WERI-Rb-1 (cell line): ENCODE measurements around the gene RMND1.

Experiments
- DNase-seq: peaks from one replicate; pipeline ENCODE4 v3.0.0-alpha.2; 2020
- H3K27ac ChIP-seq: fragments of 250-450 bp; sonication (Bioruptor Pico); 2 replicates; pipeline ENCODE4 v1.5.1; 2020; ENCODE audit warnings: mild to moderate bottlenecking, moderate library complexity
- H3K27me3 ChIP-seq: fragments of 250-450 bp; sonication (Bioruptor Pico); 2 replicates; pipeline ENCODE4 v1.5.1; 2021; ENCODE audit warnings: mild to moderate bottlenecking, low read depth, moderate library complexity; ENCODE audit not compliant: insufficient read depth, severe bottlenecking
- H3K36me3 ChIP-seq: fragments of 250-450 bp; sonication (Bioruptor Pico); 2 replicates; pipeline ENCODE4 v1.5.1; 2020; ENCODE audit warnings: mild to moderate bottlenecking, moderate library complexity
- H3K4me3 ChIP-seq: 2 replicates; pipeline ENCODE4 v1.5.1; 2011; ENCODE audit warnings: low read depth, mild to moderate bottlenecking, control low read depth, low read length
- H3K9me3 ChIP-seq: fragments of 250-450 bp; sonication (Bioruptor Pico); 2 replicates; pipeline ENCODE4 v1.5.1; 2021; ENCODE audit warnings: mild to moderate bottlenecking, moderate library complexity; ENCODE audit not compliant: severe bottlenecking
- TF ChIP-seq, protein P1 (sequence below): IDR thresholded peaks from 2 replicates; pipeline ENCODE4 v1.5.1; 2011; ENCODE audit warnings: low read depth, mild to moderate bottlenecking, control low read depth, inconsistent platforms, low read length

The RMND1 gene

DNA sequence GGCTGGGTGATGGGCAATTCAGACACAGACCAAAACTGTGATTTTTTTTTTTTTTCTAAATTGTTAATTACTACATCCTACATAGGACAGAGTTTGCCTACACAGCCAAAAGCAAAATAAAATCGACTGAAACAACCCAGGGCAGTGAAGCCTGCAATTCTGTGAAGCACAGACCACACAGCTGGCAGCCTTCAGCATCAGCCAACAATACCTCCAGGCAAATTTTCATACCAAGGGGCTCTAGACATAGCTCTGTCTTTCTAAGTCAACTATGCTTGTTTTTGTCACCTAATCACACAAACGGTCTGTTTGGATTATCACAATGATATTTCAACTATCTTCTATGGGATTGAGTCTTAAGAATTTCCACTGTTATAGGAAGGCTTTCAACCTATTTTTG is 17.6 kb downstream of the RMND1 start:
- no peak for DNase-seq
- TF ChIP-seq, protein P1, sequence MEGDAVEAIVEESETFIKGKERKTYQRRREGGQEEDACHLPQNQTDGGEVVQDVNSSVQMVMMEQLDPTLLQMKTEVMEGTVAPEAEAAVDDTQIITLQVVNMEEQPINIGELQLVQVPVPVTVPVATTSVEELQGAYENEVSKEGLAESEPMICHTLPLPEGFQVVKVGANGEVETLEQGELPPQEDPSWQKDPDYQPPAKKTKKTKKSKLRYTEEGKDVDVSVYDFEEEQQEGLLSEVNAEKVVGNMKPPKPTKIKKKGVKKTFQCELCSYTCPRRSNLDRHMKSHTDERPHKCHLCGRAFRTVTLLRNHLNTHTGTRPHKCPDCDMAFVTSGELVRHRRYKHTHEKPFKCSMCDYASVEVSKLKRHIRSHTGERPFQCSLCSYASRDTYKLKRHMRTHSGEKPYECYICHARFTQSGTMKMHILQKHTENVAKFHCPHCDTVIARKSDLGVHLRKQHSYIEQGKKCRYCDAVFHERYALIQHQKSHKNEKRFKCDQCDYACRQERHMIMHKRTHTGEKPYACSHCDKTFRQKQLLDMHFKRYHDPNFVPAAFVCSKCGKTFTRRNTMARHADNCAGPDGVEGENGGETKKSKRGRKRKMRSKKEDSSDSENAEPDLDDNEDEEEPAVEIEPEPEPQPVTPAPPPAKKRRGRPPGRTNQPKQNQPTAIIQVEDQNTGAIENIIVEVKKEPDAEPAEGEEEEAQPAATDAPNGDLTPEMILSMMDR: no peak
- Histone ChIP-seq H3K4me3 (no peak overlapping the region), H3K27me3 (no peaks in the 10 kb centered on the region), H3K36me3 (peaks cover 47% of the 10 kb centered on the region), H3K9me3 (no peaks in the 10 kb centered on the region), H3K27ac (no peak overlapping the region)

DNA sequence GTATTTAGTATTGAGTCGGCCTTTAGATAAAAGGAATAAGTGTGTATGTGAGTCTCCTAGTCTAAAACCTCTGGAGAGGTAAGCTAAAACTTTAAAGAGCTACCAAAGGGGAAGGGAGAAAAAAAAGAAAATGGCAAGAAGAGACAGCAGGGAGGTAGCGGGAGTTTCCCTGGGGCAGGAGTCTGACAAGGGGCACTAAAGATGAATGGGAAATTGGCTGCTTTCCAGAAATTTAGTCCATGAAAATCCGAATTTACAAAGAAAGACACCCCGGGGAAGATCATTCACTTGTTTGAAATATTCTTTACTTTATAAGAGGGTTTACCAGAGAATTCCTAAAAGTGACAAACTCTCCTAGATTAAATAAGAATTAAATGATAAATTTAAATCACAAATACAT is 19.3 kb downstream of the RMND1 start:
- TF ChIP-seq, protein P1: no peak
- Histone ChIP-seq H3K27me3 (no peaks in the 10 kb centered on the region), H3K9me3 (no peaks in the 10 kb centered on the region), H3K4me3 (no peak overlapping the region), H3K27ac (no peak overlapping the region), H3K36me3 (peaks cover 59% of the 10 kb centered on the region)
- no peak for DNase-seq

DNA sequence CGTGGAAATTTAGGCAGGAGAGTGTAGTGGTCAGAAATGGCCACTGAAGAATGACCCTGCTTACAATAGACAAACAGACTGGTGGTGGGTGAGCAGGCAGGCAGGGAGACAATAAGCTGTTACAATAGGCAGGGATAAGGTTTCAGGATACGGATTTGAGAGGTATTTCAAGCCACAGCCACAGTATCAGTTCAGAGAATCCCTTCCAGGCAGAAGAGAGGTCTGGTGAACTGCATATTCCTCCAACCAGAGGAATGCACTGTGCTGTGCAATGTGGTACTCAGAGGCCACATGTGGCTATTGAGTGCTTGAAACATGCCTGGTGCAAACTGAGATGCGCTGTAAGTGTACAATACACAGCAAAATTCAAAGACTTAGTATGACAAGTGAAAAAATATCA is 20.6 kb downstream of the RMND1 start:
- H3K27ac ChIP-seq: no peak overlapping the region
- H3K36me3 ChIP-seq: peaks cover 67% of the 10 kb centered on the region
- H3K4me3 ChIP-seq: no peak overlapping the region
- TF ChIP-seq, protein P1: no peak
- no peaks in the 10 kb centered on the region for H3K27me3 ChIP-seq
- DNase-seq: no peak
- H3K9me3 ChIP-seq: no peaks in the 10 kb centered on the region

DNA sequence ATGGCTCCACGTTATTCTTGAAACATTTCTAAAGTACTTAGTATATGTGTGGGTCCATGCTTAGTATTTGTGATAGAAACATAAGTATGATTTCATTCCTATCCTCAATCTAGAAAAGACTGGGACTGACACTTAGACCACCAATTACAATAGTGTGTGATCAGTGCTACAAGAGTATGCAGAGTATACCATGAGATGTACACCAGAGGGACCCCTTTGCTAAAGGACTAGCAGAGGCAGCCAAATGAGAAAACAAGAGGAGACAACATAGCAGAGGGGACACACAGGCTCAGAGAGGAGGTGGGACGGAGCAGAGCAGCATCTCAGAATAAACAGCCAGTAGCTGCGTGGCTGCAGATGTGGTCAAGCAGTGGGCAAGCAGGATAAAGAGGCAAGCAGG is 21.0 kb downstream of the RMND1 start:
- TF ChIP-seq, protein P1: peak; percentile 21; the same call in 1 of the 2 replicates
- H3K27me3 ChIP-seq: no peaks in the 10 kb centered on the region
- peaks cover 65% of the 10 kb centered on the region for H3K36me3 ChIP-seq
- no peak overlapping the region for H3K27ac ChIP-seq
- H3K9me3 ChIP-seq: no peaks in the 10 kb centered on the region
- DNase-seq: no peak
- H3K4me3 ChIP-seq: no peak overlapping the region

DNA sequence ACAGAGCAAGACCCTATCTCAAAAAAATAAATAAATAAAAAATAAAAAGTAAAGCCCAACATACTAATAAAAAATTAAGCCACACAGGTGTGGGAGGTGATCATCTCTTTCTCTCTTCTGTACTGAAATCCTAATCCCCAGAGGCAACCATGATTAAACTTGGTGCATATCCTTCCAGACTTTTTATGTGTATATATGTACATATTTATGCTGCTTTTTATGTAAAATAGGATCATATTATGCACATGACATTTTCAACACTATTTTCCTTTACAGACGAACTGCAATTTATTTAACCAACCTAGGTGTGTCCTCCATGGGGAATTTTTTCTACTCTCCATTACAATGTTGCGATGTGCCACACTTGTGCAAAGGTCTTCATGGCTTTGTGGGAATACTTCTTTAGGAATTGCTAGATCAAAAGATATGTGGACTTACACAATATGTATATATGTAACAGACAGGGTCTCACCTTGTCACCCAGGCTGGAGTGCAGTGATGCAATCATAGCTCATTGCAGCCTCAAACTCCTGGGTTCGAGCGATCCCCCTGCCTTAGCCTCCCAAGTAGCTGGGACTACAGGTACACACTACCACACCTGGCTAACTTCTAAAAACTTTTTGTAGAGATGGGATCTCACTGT is 23.7 kb downstream of the RMND1 start:
- H3K9me3 ChIP-seq: no peaks in the 10 kb centered on the region
- TF ChIP-seq, protein P1: no peak
- no peak overlapping the region for H3K27ac ChIP-seq
- H3K36me3 ChIP-seq: peaks cover 70% of the 10 kb centered on the region
- no peak for DNase-seq
- H3K4me3 ChIP-seq: no peak overlapping the region
- no peaks in the 10 kb centered on the region for H3K27me3 ChIP-seq

DNA sequence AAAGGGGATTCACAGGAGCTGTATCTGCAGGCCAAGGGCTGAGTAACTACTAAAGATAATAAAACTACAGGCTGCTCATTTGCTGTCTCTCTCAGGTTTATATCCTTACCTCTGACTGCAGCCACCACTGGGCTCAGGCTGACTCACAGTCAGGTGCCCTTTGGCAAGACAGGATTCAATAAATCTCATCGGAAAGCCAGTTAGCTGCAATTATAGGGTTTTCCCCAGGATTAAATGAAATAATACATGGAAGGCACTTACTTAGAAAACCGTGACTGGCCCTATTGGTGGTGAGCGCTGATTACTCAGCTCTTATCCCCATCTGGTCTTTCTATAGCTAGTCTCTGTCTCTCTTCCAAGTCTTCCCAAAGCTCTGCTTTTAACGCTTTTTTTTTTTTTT is 26.4 kb downstream of the RMND1 start:
- TF ChIP-seq, protein P1: no peak
- H3K27me3 ChIP-seq: no peaks in the 10 kb centered on the region
- peaks cover 81% of the 10 kb centered on the region for H3K36me3 ChIP-seq
- peak; percentile 61 for DNase-seq
- peak overlapping the region; percentile 55 for H3K27ac ChIP-seq
- no peaks in the 10 kb centered on the region for H3K9me3 ChIP-seq
- H3K4me3 ChIP-seq: no peak overlapping the region
